Immature natural killer cell (primary cell): Measurements from ENCODE around the gene PPP3R2. TPM values are rescaled to one million over a fixed set of nuclear protein-coding genes. Genes with fewer than 3 reads are reported as not detected.
A peak's percentile ranks its signal among the peaks of the same experiment; 100 is the strongest.
"Not testable (repeated sequence)": the region's sequence is repeated elsewhere in the genome, so short reads cannot be mapped to it uniquely, and the experiment has no call there.

Experiments
- DNase-seq, 3 donors: peaks; one replicate each; pipeline ENCODE4 v3.0.0; 2022; ENCODE audit warnings: mixed read lengths in 1 of 3
- H3K27ac Mint-ChIP-seq, 6 donors: one replicate each; pipeline ENCODE4 v1.8.0; 2020; ENCODE audit warnings: mixed read lengths in 6 of 6, mild to moderate bottlenecking in 5 of 6, inconsistent platforms in 4 of 6, moderate library complexity in 3 of 6
- H3K27me3 Mint-ChIP-seq, 3 donors: one replicate each; pipeline ENCODE4 v1.8.0; 2020 to 2021; ENCODE audit warnings: low read depth in 3 of 3, mild to moderate bottlenecking in 3 of 3, mixed read lengths in 3 of 3, moderate library complexity in 3 of 3, inconsistent platforms in 1 of 3
- H3K36me3 Mint-ChIP-seq, 3 donors: one replicate each; pipeline ENCODE4 v1.8.0; 2020; ENCODE audit warnings: mixed read lengths in 3 of 3, inconsistent platforms in 2 of 3, mild to moderate bottlenecking in 2 of 3
- H3K4me1 Mint-ChIP-seq, 2 donors: one replicate each; pipeline ENCODE4 v1.8.0; 2020; ENCODE audit warnings: inconsistent platforms in 2 of 2, mild to moderate bottlenecking in 2 of 2, mixed read lengths in 2 of 2, moderate library complexity in 1 of 2
- H3K4me3 Mint-ChIP-seq, 5 donors: one replicate each; pipeline ENCODE4 v1.8.0; 2020; ENCODE audit warnings: mild to moderate bottlenecking in 5 of 5, mixed read lengths in 5 of 5, inconsistent platforms in 3 of 5, moderate library complexity in 3 of 5
- H3K9me3 Mint-ChIP-seq, 6 donors: one replicate each; pipeline ENCODE4 v1.8.0; 2020; ENCODE audit warnings: mild to moderate bottlenecking in 6 of 6, mixed read lengths in 6 of 6, inconsistent platforms in 4 of 6, moderate library complexity in 3 of 6
- polyA plus RNA-seq, 3 donors: library from polyadenylated mRNA; unstranded; fragments of 300-500 nt; fragmentation: Illumina TruSeq; gene quantifications; one replicate each; pipeline ENCODE4 v1.2.3, GENCODE V29; 2021

PPP3R2 gene
- polyA plus RNA-seq, 3 donors from 2014 or later = not detected

DNA sequence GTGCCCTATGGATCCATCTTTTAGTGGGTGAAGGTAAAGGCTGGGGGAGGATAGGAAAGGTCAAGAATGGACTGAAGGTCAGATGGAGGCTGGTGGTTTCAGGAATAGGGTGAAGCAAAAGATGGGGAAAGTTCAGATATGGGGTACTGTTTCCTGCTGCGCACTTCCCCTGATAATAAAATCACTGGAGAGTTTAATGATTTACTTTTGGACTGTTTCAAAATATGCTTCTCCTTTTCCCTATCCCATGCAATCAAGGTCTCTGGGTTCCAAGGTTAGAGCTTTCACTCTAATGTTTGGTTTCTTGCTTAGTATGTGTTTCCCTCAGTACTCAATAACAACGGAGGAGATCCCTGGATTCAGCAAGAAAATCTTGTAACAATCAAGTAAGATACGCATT is 10.8 kb upstream of the PPP3R2 start:
- Mint-ChIP-seq H3K27ac (no peak overlapping the region), H3K9me3 (no peaks in the 10 kb centered on the region), H3K27me3 (peaks cover 0 to 8% (median 8%) of the 10 kb centered on the region in 3 donors), H3K4me3 (no peak overlapping the region), H3K36me3 (no peaks in the 10 kb centered on the region), H3K4me1 (peaks cover 0 to 3% of the 10 kb centered on the region in 2 donors)
- DNase-seq = no peak

DNA sequence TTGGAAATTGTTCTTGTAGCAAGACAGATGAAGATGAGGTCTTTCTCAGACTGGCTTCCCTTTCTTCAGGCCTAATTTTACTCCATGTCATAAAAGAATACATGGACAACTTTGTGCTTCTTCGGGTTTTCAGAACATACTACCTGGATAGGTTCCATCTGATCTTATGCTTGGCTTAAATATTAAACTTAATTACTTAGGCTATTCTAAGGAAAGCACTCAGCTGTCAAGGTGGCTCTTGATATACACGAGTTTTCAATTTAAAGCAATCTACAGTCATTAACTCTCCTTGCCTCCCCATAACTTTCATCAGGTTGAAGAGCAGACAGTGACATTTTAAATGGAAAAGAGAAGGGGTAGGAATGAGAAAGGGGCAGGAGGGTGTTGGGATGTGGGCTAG is 9.5 kb upstream of the PPP3R2 start:
- no peak for DNase-seq
- no peak overlapping the region for H3K4me3 Mint-ChIP-seq
- peaks cover 0 to 3% of the 10 kb centered on the region in 2 donors for H3K4me1 Mint-ChIP-seq
- peaks cover 0 to 10% (median 8%) of the 10 kb centered on the region in 3 donors for H3K27me3 Mint-ChIP-seq
- no peak overlapping the region for H3K27ac Mint-ChIP-seq
- no peaks in the 10 kb centered on the region for H3K36me3 Mint-ChIP-seq
- no peaks in the 10 kb centered on the region for H3K9me3 Mint-ChIP-seq

GRCh38 chr9:101601904-101602765 is 7.4 kb upstream of the PPP3R2 start:
- Mint-ChIP-seq H3K9me3 (no peaks in the 10 kb centered on the region), H3K36me3 (no peaks in the 10 kb centered on the region), H3K4me3 (peak overlapping the region in 1 of 5 donors; percentile 12), H3K27me3 (peaks cover 2 to 4% (median 4%) of the 10 kb centered on the region in 3 donors), H3K27ac (no peak overlapping the region), H3K4me1 (peaks cover 0 to 3% of the 10 kb centered on the region in 2 donors)
- peak in 2 of 3 donors; percentile 10 to 18 for DNase-seq

DNA sequence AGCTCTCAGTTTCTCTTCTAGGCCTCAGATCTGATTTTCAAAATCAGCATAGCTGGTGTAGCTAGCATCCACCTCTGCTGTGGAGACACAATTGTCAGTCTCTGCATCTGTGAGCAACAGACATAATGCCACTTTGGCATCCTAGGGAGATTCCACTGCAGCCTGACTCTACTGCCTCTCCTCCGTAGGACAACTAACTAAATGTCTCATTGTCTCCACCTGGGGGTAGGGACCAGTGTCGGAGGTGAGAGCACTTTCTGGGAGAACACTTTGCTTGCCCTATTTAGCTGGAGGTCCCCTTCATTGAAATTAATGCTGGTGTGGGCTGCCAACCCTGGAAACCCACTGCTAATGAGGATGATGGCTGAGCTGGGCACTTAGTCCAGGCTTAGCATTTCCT is 1.4 kb downstream of the PPP3R2 start:
- Mint-ChIP-seq H3K9me3 (no peaks in the 10 kb centered on the region), H3K4me3 (no peak overlapping the region), H3K27ac (no peak overlapping the region), H3K27me3 (peaks cover 0 to 4% (median 3%) of the 10 kb centered on the region in 3 donors), H3K36me3 (no peaks in the 10 kb centered on the region), H3K4me1 (no peaks in the 10 kb centered on the region)
- DNase-seq = no peak

DNA sequence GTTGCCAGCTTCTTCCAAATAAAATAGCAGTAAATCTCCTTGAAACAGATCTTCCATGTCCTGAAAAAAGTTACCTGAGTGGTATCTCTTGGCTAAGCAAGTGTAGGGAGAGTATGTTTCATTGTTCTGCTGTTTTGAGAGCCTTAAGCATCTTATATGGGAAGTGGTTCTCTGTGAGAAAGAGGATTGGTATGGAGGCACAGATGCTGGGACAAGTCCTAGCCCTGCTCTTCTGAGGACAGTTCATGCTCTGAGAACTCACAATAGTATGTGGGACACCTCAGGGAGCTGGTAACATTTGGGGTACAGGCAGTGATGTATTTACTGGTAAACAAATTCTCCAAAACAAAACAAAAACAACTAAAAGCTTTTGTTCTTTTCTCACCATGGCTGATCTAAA is 2.0 kb downstream of the PPP3R2 start:
- Mint-ChIP-seq H3K4me3 (no peak overlapping the region), H3K36me3 (no peaks in the 10 kb centered on the region), H3K27ac (no peak overlapping the region), H3K4me1 (no peaks in the 10 kb centered on the region), H3K27me3 (peaks cover 0 to 4% (median 3%) of the 10 kb centered on the region in 3 donors), H3K9me3 (peaks cover 0 to 3% (median 0%) of the 10 kb centered on the region in 6 donors)
- DNase-seq = no peak

DNA sequence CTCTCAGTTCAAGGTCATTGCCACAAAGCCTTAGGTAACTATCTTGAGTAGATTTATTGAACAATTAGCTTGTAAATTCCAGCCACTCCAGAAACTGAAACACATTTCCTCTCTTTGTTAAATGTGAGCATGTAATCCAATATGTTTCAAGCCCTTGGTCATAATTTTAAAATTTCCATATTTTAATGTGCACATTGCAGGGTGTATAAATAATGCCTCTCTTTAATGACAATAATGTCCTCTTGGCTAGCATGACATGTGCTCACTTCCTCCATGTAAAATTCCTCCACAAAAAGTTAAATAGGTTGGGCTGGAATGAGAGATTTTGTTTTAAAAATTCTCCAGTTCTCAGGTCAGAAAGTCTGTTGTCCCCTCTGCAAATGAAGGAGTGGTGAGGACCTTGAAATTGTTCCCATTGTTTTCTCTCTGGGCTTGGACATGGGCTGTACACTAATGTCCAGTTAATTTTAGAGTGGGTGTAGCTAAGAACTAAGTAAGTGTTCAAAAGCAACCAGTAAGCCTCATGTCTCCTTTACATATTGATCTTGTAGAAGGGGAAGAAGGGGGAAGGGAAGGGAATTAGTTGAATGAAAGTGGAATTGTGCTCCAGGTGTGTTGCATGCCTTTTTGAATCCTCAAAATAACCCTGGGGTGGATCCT is 2.9 kb downstream of the PPP3R2 start:
- H3K36me3 Mint-ChIP-seq = no peaks in the 10 kb centered on the region
- peaks cover 0 to 3% (median 0%) of the 10 kb centered on the region in 6 donors for H3K9me3 Mint-ChIP-seq
- H3K4me1 Mint-ChIP-seq = no peaks in the 10 kb centered on the region
- H3K27me3 Mint-ChIP-seq = peaks cover 0 to 4% (median 0%) of the 10 kb centered on the region in 3 donors
- no peak overlapping the region for H3K27ac Mint-ChIP-seq
- H3K4me3 Mint-ChIP-seq = no peak overlapping the region
- no peak for DNase-seq

DNA sequence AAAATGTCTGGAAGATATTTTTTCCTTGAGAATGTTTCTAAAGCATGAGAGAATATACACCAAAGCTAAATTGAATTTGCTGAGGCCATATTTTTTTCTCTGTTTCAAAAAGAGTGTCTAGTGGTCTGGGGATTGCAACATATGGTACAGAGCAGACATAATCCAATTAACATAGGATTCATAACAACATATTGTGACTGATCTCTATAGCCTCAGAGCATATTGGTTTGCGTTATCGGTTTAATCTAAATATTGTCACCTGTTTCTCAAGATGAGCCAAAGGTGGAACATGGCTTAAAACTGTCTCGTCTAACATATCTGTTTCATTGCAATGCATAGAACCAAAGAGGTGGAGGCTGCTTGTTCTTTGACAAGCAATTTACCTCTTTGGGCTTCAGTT is 3.9 kb downstream of the PPP3R2 start:
- no peaks in the 10 kb centered on the region for H3K36me3 Mint-ChIP-seq
- H3K4me3 Mint-ChIP-seq = no peak overlapping the region
- DNase-seq = no peak
- H3K27me3 Mint-ChIP-seq = peaks cover 0 to 2% (median 0%) of the 10 kb centered on the region in 3 donors
- H3K9me3 Mint-ChIP-seq = peaks cover 0 to 3% (median 0%) of the 10 kb centered on the region in 6 donors
- no peaks in the 10 kb centered on the region for H3K4me1 Mint-ChIP-seq
- H3K27ac Mint-ChIP-seq = no peak overlapping the region

DNA sequence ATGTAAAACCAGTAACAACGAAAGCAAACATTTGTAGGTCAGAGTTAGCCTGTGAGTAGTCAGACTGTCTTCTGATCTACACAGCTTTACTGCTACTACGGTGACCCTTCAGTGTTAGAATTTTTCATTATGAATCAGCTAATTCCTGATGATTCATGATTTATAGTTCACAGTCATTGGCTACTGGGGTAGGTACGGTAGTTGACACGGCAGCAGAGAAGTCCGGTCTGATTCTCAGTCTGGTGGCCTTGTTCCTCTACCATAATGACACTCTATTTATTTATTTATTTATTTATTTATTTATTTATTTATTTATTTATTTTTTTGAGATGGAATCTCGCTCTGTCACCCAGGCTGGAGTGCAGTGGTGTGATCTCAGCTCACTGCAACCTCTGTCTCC is 4.7 kb downstream of the PPP3R2 start:
- H3K4me1 Mint-ChIP-seq, H3K27ac Mint-ChIP-seq, DNase-seq, H3K27me3 Mint-ChIP-seq, H3K36me3 Mint-ChIP-seq, H3K4me3 Mint-ChIP-seq, H3K9me3 Mint-ChIP-seq: not testable (repeated sequence)

- peaks cover 0 to 2% (median 0%) of the 10 kb centered on the region in 3 donors for H3K27me3 Mint-ChIP-seq
- H3K4me1 Mint-ChIP-seq = no peaks in the 10 kb centered on the region
- DNase-seq = no peak
- no peaks in the 10 kb centered on the region for H3K36me3 Mint-ChIP-seq
- H3K9me3 Mint-ChIP-seq = peaks cover 0 to 3% (median 0%) of the 10 kb centered on the region in 6 donors
- H3K4me3 Mint-ChIP-seq = no peak overlapping the region
- no peak overlapping the region for H3K27ac Mint-ChIP-seq
These were observed 7.3 kb downstream of the PPP3R2 start for GRCh38 chr9:101587332-101588043.

DNA sequence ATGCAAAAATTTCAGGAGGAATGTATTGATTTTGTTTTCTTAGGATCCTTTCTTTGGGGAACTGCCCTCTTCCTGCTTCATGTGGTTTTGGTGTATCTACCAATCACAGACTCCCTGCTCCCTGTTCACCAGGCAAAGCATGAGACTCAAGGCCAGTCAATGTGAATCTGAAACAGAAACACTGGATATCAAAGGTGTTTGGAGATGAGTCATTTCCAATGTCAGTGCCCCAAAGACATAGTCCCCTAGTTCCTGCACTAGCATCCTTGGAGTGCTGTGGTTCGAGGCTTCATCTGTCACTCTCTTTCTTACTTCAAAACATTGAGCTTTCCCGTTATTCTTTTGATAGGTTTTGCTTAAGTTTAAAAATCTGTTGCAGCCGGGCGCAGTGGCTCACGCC is 8.1 kb downstream of the PPP3R2 start:
- Mint-ChIP-seq H3K4me3 (no peak overlapping the region), H3K4me1 (no peaks in the 10 kb centered on the region), H3K9me3 (peaks cover 0 to 3% (median 0%) of the 10 kb centered on the region in 6 donors), H3K36me3 (no peaks in the 10 kb centered on the region), H3K27ac (no peak overlapping the region), H3K27me3 (no peaks in the 10 kb centered on the region)
- no peak for DNase-seq

GRCh38 chr9:101585740-101586139 is 9.0 kb downstream of the PPP3R2 start:
- H3K27me3 Mint-ChIP-seq = no peaks in the 10 kb centered on the region
- no peak overlapping the region for H3K27ac Mint-ChIP-seq
- no peaks in the 10 kb centered on the region for H3K4me1 Mint-ChIP-seq
- H3K4me3 Mint-ChIP-seq = no peak overlapping the region
- no peaks in the 10 kb centered on the region for H3K36me3 Mint-ChIP-seq
- peaks cover 0 to 3% (median 0%) of the 10 kb centered on the region in 6 donors for H3K9me3 Mint-ChIP-seq
- no peak for DNase-seq

DNA sequence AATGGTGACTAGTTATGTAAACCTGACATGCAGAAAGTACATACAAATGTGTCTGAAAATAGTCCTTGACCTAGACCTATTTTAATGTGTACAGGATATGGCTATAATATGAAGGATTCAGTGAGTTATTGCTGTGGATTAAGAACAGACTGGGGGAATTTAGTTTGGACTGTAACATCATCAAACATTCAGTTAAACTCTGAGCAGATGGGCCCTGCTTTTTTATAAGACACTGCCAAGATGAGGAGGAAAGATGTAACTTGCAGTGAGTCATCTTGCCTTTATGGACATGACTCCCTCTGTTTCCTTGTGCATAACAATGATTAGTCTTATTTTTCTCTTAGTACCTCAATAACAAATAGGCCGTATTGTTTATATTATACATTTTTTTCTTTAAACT is 12.2 kb downstream of the PPP3R2 start:
- H3K36me3 Mint-ChIP-seq = no peaks in the 10 kb centered on the region
- no peaks in the 10 kb centered on the region for H3K27me3 Mint-ChIP-seq
- H3K4me1 Mint-ChIP-seq = no peaks in the 10 kb centered on the region
- H3K27ac Mint-ChIP-seq = no peak overlapping the region
- no peak for DNase-seq
- peaks cover 0 to 2% (median 0%) of the 10 kb centered on the region in 6 donors for H3K9me3 Mint-ChIP-seq
- H3K4me3 Mint-ChIP-seq = no peak overlapping the region

DNA sequence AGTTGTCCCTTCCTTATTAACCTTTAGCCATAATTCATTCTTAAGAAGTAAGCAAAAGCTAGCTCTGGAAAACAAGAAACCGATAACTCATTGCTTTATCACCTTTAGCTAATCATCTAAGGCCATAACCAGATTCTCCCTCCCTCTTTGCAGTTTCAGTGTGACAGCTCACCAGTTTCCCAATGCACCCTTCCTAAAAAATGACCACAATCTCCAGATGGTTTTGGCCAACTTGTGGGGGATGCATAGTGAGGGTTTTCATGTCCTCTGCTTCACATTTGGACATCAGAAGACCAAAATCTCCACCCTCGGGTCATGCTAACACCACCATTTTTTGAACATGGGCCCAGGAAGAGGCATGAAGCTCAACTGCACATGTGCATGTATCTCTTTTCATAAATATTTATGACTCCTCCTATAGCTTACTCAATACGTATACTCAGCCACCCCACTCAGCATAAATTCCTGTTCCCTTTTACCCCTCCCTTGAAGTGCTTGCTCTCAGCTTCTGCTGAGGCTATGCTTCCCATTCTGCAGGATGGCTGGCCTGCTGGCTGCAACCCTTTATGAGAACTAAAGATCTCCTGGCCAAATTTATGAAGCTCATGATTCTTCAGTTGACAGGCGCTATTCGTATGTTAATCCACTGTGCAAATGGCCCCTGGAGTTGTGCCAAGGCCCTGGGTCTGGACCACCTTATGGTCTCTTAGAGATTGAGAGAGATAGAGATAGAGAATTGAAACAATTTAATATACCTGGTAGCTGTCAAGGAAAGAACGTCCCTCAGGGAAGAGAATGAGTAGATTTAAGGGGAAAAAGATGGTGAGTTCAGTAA is 14.8 kb downstream of the PPP3R2 start:
- no peaks in the 10 kb centered on the region for H3K36me3 Mint-ChIP-seq
- H3K27ac Mint-ChIP-seq = no peak overlapping the region
- H3K27me3 Mint-ChIP-seq = no peaks in the 10 kb centered on the region
- H3K4me1 Mint-ChIP-seq = no peaks in the 10 kb centered on the region
- no peak overlapping the region for H3K4me3 Mint-ChIP-seq
- peaks cover 0 to 2% (median 0%) of the 10 kb centered on the region in 6 donors for H3K9me3 Mint-ChIP-seq
- no peak for DNase-seq
